ENCODE data around the gene PRKAG2. TPM values are rescaled to one million over a fixed set of nuclear protein-coding genes. Genes with fewer than 3 reads are reported as not detected.

Gene PRKAG2
- total RNA-seq, 1 donor from 2014 or later, result 35.4 TPM

- Histone ChIP-seq H3K27me3 (ENCODE audit: low read depth) (peaks cover 6% of the 10 kb centered on the region), H3K36me3 (no peaks in the 10 kb centered on the region), H3K9me3 (no peaks in the 10 kb centered on the region), H3K4me1 (no peaks in the 10 kb centered on the region), H3K27ac (no peak overlapping the region), H3K4me3 (no peak overlapping the region)
- intact Hi-C loops (cut with DNase I), result no loop called here
- DNase-seq (no peak), ATAC-seq (no peak)
- TF ChIP-seq CTCF (IDR thresholded peaks at IDR 0.05), result no peak
These were observed 19.2 kb upstream of the PRKAG2 start for GRCh38 chr7:151896086-151896485.

GRCh38 chr7:151895631-151896031 is 18.7 kb upstream of the PRKAG2 start:
- Histone ChIP-seq H3K4me3 (no peak overlapping the region), H3K27me3 (ENCODE audit: low read depth) (peaks cover 6% of the 10 kb centered on the region), H3K9me3 (no peaks in the 10 kb centered on the region), H3K36me3 (no peaks in the 10 kb centered on the region), H3K4me1 (no peaks in the 10 kb centered on the region), H3K27ac (no peak overlapping the region)
- ATAC-seq, result no peak
- no peak for DNase-seq
- intact Hi-C loops (cut with DNase I), result no loop called here
- no peak for TF ChIP-seq CTCF (IDR thresholded peaks at IDR 0.05)

DNA sequence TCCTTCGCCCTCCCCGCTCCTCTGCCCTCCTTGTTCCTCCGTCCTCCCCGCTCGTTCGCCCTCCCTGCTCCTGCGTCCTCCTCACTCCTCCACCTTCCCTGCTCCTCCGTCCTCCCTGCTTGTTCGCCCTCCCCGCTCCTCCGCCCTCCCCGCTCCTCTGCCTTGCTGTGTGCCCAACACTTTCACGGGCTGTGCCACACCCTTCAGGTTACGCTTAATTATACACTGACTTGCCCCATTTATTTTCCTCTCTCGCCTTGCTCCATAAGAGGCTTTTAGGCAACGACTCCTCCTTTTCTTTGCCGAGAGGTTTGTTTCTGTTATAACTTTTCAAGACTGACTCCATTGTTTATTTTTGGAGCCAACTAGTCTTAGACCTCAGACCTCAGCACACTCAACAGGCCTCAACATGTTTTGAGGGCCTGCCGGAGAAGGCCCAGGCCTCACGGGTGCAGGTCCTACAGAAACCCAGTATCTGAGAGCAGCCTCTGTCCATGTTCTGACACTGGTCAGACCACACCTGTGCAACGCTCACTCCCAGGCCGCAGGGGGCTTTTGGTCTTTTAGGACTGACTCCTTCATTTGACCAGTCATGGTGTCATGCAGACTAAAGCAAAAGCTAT is 18.2 kb upstream of the PRKAG2 start:
- H3K27me3 ChIP-seq (ENCODE audit: low read depth), result peaks cover 6% of the 10 kb centered on the region
- H3K36me3 ChIP-seq, result no peaks in the 10 kb centered on the region
- intact Hi-C loops (cut with DNase I), result no loop called here
- ATAC-seq (peak; percentile 44 to 46), DNase-seq (no peak)
- no peak overlapping the region for H3K27ac ChIP-seq
- H3K9me3 ChIP-seq, result no peaks in the 10 kb centered on the region
- no peaks in the 10 kb centered on the region for H3K4me1 ChIP-seq
- TF ChIP-seq CTCF (IDR thresholded peaks at IDR 0.05), result no peak
- H3K4me3 ChIP-seq, result no peak overlapping the region

GRCh38 chr7:151894111-151895007 is 17.4 kb upstream of the PRKAG2 start:
- H3K4me3 ChIP-seq, result no peak overlapping the region
- H3K27ac ChIP-seq, result no peak overlapping the region
- H3K27me3 ChIP-seq (ENCODE audit: low read depth), result peaks cover 6% of the 10 kb centered on the region
- no peaks in the 10 kb centered on the region for H3K4me1 ChIP-seq
- no peaks in the 10 kb centered on the region for H3K9me3 ChIP-seq
- DNase-seq (no peak), ATAC-seq (no peak)
- TF ChIP-seq CTCF (IDR thresholded peaks at IDR 0.05), result no peak
- no peaks in the 10 kb centered on the region for H3K36me3 ChIP-seq
- intact Hi-C loops (cut with DNase I), result no loop called here

DNA sequence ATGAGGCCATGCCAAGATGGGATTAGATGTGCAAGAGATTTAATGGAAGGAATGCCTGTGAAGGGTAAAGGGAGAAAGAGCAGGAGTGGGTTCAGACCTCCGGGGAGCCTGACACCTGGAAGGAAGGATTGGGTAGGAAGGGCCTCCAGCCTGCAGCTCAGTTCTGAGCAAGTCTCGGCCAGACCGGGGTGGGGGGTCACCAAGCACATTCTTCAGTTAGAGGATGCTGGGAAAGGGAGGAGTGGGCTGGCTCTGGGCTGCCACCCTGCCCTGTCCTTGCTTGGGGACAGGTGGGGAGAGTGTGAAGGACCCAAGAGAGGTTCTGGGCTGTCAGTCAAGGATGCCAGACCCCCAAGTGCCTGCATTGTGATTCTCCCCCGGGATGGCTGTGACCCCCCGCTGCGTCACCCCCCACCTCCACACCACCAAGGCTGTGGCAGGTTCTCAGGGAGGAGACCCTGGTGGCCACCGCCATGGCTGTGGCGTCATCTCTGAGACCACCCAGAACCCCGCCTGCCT is 16.5 kb upstream of the PRKAG2 start:
- no peaks in the 10 kb centered on the region for H3K36me3 ChIP-seq
- intact Hi-C loops (cut with DNase I), result no loop called here
- no peak for TF ChIP-seq CTCF (IDR thresholded peaks at IDR 0.05)
- H3K4me1 ChIP-seq, result no peaks in the 10 kb centered on the region
- H3K4me3 ChIP-seq, result no peak overlapping the region
- peaks cover 6% of the 10 kb centered on the region for H3K27me3 ChIP-seq (ENCODE audit: low read depth)
- H3K27ac ChIP-seq, result no peak overlapping the region
- no peaks in the 10 kb centered on the region for H3K9me3 ChIP-seq
- ATAC-seq (no peak), DNase-seq (no peak)

Measured in lower lobe of right lung (tissue), 2 donors.